Measurements from ENCODE around the gene MTAP. TPM values are rescaled to one million over a fixed set of nuclear protein-coding genes. Genes with fewer than 3 reads are reported as not detected.

Gene MTAP
- total and polyA plus RNA-seq, 7 experiments from 2014 or later = 13.1 to 50.7 (median 29.7) TPM

DNA sequence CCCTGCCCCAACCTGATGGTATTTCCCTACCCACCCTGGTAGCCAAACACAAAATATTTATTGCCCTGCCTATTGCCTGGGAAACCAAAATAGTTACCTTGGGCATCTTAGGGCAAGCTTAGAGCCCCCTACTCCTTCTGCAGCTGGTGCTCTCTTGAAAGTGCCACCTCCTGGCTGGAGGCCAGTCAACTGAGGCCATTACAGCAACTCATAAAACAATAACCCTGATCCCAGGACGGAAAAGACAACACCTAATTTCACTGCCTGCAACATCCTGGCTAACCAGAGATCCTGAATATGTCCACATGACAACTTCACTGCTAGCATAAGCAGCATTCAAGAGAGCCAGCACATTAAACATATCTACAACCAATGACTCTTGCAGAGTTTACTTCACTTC is 38.7 kb downstream of the MTAP start:
- no peaks in the 10 kb centered on the region for H3K27me3 Mint-ChIP-seq
- ChIA-PET CTCF (no interaction called here), POLR2A (no interaction called here)
- ATAC-seq (no peak), DNase-seq (no peak)
- H3K27ac ChIP-seq (ENCODE audit: low read depth, low read length) = no peak overlapping the region
- peaks cover 4 to 44% (median 22%) of the 10 kb centered on the region in 11 donors for H3K9me3 Mint-ChIP-seq
- H3K4me3 Mint-ChIP-seq = no peak overlapping the region
- no peaks in the 10 kb centered on the region for H3K4me1 ChIP-seq (ENCODE audit: control insufficient read depth in 2 of 2, insufficient read depth in 2 of 2, low read length in 2 of 2)
- H3K4me3 ChIP-seq (ENCODE audit: low read length) = no peak overlapping the region
- no peaks in the 10 kb centered on the region for H3K27me3 ChIP-seq (ENCODE audit: control insufficient read depth in 2 of 2, insufficient read depth in 2 of 2, low read length in 2 of 2)
- no peak overlapping the region for H3K27ac Mint-ChIP-seq
- H3K36me3 ChIP-seq (ENCODE audit: control insufficient read depth in 2 of 3, insufficient read depth in 3 of 3, low read length in 3 of 3) = peaks cover 0 to 45% (median 10%) of the 10 kb centered on the region in 3 experiments
- intact Hi-C loops (cut with micrococcal nuclease) = no loop called here
- peaks cover 0 to 10% (median 2%) of the 10 kb centered on the region in 7 donors for H3K4me1 Mint-ChIP-seq
- H3K9me3 ChIP-seq (ENCODE audit: control insufficient read depth in 2 of 3, low read length in 3 of 3) = peaks cover 0 to 2% (median 0%) of the 10 kb centered on the region in 3 experiments
- peaks cover 38 to 87% (median 80%) of the 10 kb centered on the region in 5 donors for H3K36me3 Mint-ChIP-seq

DNA sequence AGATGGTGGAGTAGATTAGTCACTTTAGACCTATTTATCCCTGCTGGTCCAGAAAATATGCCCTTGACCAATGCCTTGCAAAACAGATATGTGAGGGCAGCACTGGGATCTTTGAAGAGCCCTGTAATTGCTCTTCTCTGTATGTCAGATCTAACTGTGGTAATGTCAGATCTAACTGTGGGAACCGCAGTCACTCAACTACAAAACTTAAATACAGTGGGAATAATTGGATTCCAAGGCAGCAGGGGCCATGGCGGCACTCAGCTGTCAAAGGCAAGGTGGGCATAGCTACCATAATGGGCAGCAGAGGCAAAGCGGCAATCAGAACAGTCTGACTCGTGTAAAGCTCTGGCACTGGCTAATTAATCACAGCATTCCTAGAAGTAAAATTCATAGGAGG is 46.2 kb downstream of the MTAP start:
- no peak for ATAC-seq
- no peaks in the 10 kb centered on the region for H3K27me3 Mint-ChIP-seq
- no peak overlapping the region for H3K4me3 Mint-ChIP-seq
- peaks cover 0 to 12% (median 2%) of the 10 kb centered on the region in 7 donors for H3K4me1 Mint-ChIP-seq
- H3K9me3 Mint-ChIP-seq = peaks cover 4 to 55% (median 21%) of the 10 kb centered on the region in 11 donors
- no peaks in the 10 kb centered on the region for H3K27me3 ChIP-seq (ENCODE audit: control insufficient read depth in 2 of 2, insufficient read depth in 2 of 2, low read length in 2 of 2)
- intact Hi-C loops (cut with micrococcal nuclease) = no loop called here
- H3K36me3 Mint-ChIP-seq = peaks cover 11 to 88% (median 73%) of the 10 kb centered on the region in 5 donors
- POLR2A ChIA-PET = no interaction called here
- DNase-seq = no peak
- no peak overlapping the region for H3K27ac ChIP-seq (ENCODE audit: low read depth, low read length)
- peaks cover 0 to 20% (median 0%) of the 10 kb centered on the region in 3 experiments for H3K9me3 ChIP-seq (ENCODE audit: control insufficient read depth in 2 of 3, low read length in 3 of 3)
- peaks cover 0 to 9% (median 0%) of the 10 kb centered on the region in 3 experiments for H3K36me3 ChIP-seq (ENCODE audit: control insufficient read depth in 2 of 3, insufficient read depth in 3 of 3, low read length in 3 of 3)
- H3K4me1 ChIP-seq (ENCODE audit: control insufficient read depth in 2 of 2, insufficient read depth in 2 of 2, low read length in 2 of 2) = no peaks in the 10 kb centered on the region
- no peak overlapping the region for H3K4me3 ChIP-seq (ENCODE audit: low read length)
- no peak overlapping the region for H3K27ac Mint-ChIP-seq
- CTCF ChIA-PET = no interaction called here

DNA sequence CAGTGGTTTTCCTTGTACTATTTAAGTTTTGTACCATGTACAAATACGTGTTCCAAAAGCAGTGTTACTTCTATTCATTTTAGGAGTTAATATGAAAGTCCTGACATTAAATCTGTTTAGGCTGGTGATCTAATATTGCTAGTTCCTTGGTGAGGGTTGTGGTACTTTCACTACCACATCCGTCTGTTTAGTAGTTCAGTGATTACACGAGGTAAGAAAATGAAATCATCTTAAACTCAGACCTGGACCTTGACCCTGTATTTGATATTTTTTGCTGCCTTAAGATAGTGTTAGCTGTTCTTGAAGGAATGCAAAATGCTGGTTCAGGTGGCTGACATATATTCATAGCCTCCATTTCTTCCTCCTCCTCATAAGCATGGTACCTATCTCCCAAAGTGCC is 50.3 kb downstream of the MTAP start:
- intact Hi-C loops (cut with micrococcal nuclease) = loop anchor here in 1 of 2 donors (10.0 kb wide), 1 partner anchor 62 kb away; no protein-coding TSS in a partner anchor
- H3K27ac Mint-ChIP-seq = peak overlapping the region in 1 of 9 donors; percentile 10

DNA sequence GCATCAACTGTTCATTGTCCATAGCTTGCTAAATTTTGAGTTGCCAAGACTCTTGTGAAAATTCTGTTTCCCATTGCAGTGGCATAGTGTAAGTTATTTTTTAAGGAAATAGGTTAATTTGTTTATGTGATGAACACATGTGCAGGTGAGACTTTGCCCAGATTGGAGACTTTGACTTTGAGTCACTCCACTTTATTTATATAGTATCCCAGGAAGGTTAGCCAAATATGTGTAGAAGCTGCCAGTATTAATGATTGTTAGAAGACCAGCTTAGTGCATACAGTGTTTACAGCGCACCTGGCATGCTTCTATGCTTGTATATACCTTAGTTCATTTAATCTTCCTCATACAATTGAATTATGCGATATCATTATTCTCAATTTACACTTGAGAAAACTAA is 51.0 kb downstream of the MTAP start:
- ChIA-PET CTCF (interaction anchor here (0.8 kb wide), 1 partner anchor 13 kb away, joined by 3 read pairs; no protein-coding TSS in a partner anchor), POLR2A (no interaction called here)
- Mint-ChIP-seq H3K4me3 (no peak overlapping the region), H3K27me3 (no peaks in the 10 kb centered on the region), H3K4me1 (peaks cover 1 to 26% (median 6%) of the 10 kb centered on the region in 7 donors), H3K27ac (peak overlapping the region in 1 of 9 donors; percentile 62), H3K36me3 (peaks cover 25 to 88% (median 75%) of the 10 kb centered on the region in 5 donors), H3K9me3 (peaks cover 0 to 8% (median 2%) of the 10 kb centered on the region in 11 donors)
- no peaks in the 10 kb centered on the region for H3K4me1 ChIP-seq (ENCODE audit: control insufficient read depth in 2 of 2, insufficient read depth in 2 of 2, low read length in 2 of 2)
- ATAC-seq (no peak), DNase-seq (no peak)
- intact Hi-C loops (cut with micrococcal nuclease) = loop anchor here in 1 of 2 donors (10.0 kb wide), 1 partner anchor 61 kb away; no protein-coding TSS in a partner anchor
- no peak overlapping the region for H3K4me3 ChIP-seq (ENCODE audit: low read length)
- no peak overlapping the region for H3K27ac ChIP-seq (ENCODE audit: low read depth, low read length)
- H3K9me3 ChIP-seq (ENCODE audit: control insufficient read depth in 2 of 3, low read length in 3 of 3) = peaks cover 0 to 5% (median 0%) of the 10 kb centered on the region in 3 experiments
- peaks cover 0 to 46% (median 0%) of the 10 kb centered on the region in 3 experiments for H3K36me3 ChIP-seq (ENCODE audit: control insufficient read depth in 2 of 3, insufficient read depth in 3 of 3, low read length in 3 of 3)
- no peaks in the 10 kb centered on the region for H3K27me3 ChIP-seq (ENCODE audit: control insufficient read depth in 2 of 2, insufficient read depth in 2 of 2, low read length in 2 of 2)

More for the DNA sequence above, 50.3 kb downstream of the MTAP start:
- H3K27me3 ChIP-seq (ENCODE audit: control insufficient read depth in 2 of 2, insufficient read depth in 2 of 2, low read length in 2 of 2) = no peaks in the 10 kb centered on the region
- H3K4me1 ChIP-seq (ENCODE audit: control insufficient read depth in 2 of 2, insufficient read depth in 2 of 2, low read length in 2 of 2) = no peaks in the 10 kb centered on the region
- Mint-ChIP-seq H3K9me3 (peaks cover 0 to 14% (median 7%) of the 10 kb centered on the region in 11 donors), H3K36me3 (peaks cover 27 to 88% (median 75%) of the 10 kb centered on the region in 5 donors), H3K27me3 (no peaks in the 10 kb centered on the region), H3K4me1 (peaks cover 1 to 26% (median 6%) of the 10 kb centered on the region in 7 donors), H3K4me3 (no peak overlapping the region)
- peaks cover 0 to 42% (median 0%) of the 10 kb centered on the region in 3 experiments for H3K36me3 ChIP-seq (ENCODE audit: control insufficient read depth in 2 of 3, insufficient read depth in 3 of 3, low read length in 3 of 3)
- no peak for ATAC-seq
- H3K9me3 ChIP-seq (ENCODE audit: control insufficient read depth in 2 of 3, low read length in 3 of 3) = peaks cover 0 to 9% (median 0%) of the 10 kb centered on the region in 3 experiments
- H3K4me3 ChIP-seq (ENCODE audit: low read length) = no peak overlapping the region
- CTCF ChIA-PET = interaction anchor here (0.8 kb wide), 1 partner anchor 13 kb away, joined by 3 read pairs; no protein-coding TSS in a partner anchor
- no peak for DNase-seq
- H3K27ac ChIP-seq (ENCODE audit: low read depth, low read length) = no peak overlapping the region
- POLR2A ChIA-PET = no interaction called here

DNA sequence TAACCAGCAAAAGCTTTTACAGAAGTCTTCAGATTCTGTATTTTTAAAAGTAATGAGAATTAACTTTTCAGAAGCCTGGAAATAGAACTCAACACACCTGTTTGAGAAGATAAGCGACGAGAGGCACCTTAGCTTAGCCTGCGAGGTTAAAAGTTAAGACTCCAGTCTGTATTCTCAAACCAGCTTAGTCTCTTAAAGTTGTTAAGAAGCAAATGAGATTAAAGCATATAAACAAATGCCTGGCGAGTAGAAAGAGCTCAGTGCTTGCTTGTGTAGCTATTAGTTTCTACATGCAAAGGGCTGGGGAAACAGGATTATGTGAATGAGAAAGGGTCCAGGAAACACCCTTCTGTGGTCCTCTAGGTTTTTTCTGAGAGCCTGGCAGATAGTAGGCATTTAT is 51.7 kb downstream of the MTAP start:
- Mint-ChIP-seq H3K36me3 (peaks cover 28 to 88% (median 74%) of the 10 kb centered on the region in 5 donors), H3K9me3 (peaks cover 0 to 3% (median 0%) of the 10 kb centered on the region in 11 donors), H3K27me3 (no peaks in the 10 kb centered on the region), H3K4me3 (no peak overlapping the region), H3K4me1 (peaks cover 1 to 26% (median 6%) of the 10 kb centered on the region in 7 donors), H3K27ac (peak overlapping the region in 3 of 9 donors; percentile 10 to 32 (median 22))
- intact Hi-C loops (cut with micrococcal nuclease) = loop anchor here in 1 of 2 donors (10.0 kb wide), 1 partner anchor 61 kb away; no protein-coding TSS in a partner anchor
- DNase-seq = no peak
- no peak for ATAC-seq
- Histone ChIP-seq H3K9me3 (ENCODE audit: control insufficient read depth in 2 of 3, low read length in 3 of 3) (no peaks in the 10 kb centered on the region), H3K4me3 (ENCODE audit: low read length) (no peak overlapping the region), H3K27me3 (ENCODE audit: control insufficient read depth in 2 of 2, insufficient read depth in 2 of 2, low read length in 2 of 2) (no peaks in the 10 kb centered on the region), H3K27ac (ENCODE audit: low read depth, low read length) (no peak overlapping the region), H3K4me1 (ENCODE audit: control insufficient read depth in 2 of 2, insufficient read depth in 2 of 2, low read length in 2 of 2) (no peaks in the 10 kb centered on the region), H3K36me3 (ENCODE audit: control insufficient read depth in 2 of 3, insufficient read depth in 3 of 3, low read length in 3 of 3) (peaks cover 0 to 49% (median 3%) of the 10 kb centered on the region in 3 experiments)
- CTCF ChIA-PET = no interaction called here
- POLR2A ChIA-PET = no interaction called here

DNA sequence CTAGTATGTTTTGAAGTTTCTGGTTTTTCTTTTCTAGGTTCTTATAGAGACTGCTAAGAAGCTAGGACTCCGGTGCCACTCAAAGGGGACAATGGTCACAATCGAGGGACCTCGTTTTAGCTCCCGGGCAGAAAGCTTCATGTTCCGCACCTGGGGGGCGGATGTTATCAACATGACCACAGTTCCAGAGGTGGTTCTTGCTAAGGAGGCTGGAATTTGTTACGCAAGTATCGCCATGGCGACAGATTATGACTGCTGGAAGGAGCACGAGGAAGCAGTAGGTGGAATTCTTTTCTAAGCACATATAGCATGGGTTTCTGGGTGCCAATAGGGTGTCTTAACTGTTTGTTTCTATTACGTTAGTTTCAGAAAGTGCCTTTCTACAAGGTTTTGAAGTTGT is 52.2 kb downstream of the MTAP start:
- H3K36me3 Mint-ChIP-seq = peaks cover 32 to 88% (median 77%) of the 10 kb centered on the region in 5 donors
- DNase-seq (no peak), ATAC-seq (no peak)
- peak overlapping the region in 2 of 9 donors; percentile 10 to 45 for H3K27ac Mint-ChIP-seq
- H3K4me3 Mint-ChIP-seq = no peak overlapping the region
- ChIA-PET CTCF (no interaction called here), POLR2A (no interaction called here)
- no peaks in the 10 kb centered on the region for H3K27me3 ChIP-seq (ENCODE audit: control insufficient read depth in 2 of 2, insufficient read depth in 2 of 2, low read length in 2 of 2)
- H3K27me3 Mint-ChIP-seq = no peaks in the 10 kb centered on the region
- intact Hi-C loops (cut with micrococcal nuclease) = loop anchor here in 1 of 2 donors (10.0 kb wide), 1 partner anchor 60 kb away; no protein-coding TSS in a partner anchor
- H3K9me3 ChIP-seq (ENCODE audit: control insufficient read depth in 2 of 3, low read length in 3 of 3) = no peaks in the 10 kb centered on the region
- H3K4me1 Mint-ChIP-seq = peaks cover 1 to 26% (median 6%) of the 10 kb centered on the region in 7 donors
- no peak overlapping the region for H3K27ac ChIP-seq (ENCODE audit: low read depth, low read length)
- no peaks in the 10 kb centered on the region for H3K4me1 ChIP-seq (ENCODE audit: control insufficient read depth in 2 of 2, insufficient read depth in 2 of 2, low read length in 2 of 2)
- H3K4me3 ChIP-seq (ENCODE audit: low read length) = no peak overlapping the region
- peaks cover 0 to 3% (median 0%) of the 10 kb centered on the region in 11 donors for H3K9me3 Mint-ChIP-seq
- peaks cover 0 to 50% (median 3%) of the 10 kb centered on the region in 3 experiments for H3K36me3 ChIP-seq (ENCODE audit: control insufficient read depth in 2 of 3, insufficient read depth in 3 of 3, low read length in 3 of 3)
